ENCODE measurements around the gene ZNF521.
A peak's percentile ranks its signal among the peaks of the same experiment; 100 is the strongest.

The ZNF521 gene

DNA sequence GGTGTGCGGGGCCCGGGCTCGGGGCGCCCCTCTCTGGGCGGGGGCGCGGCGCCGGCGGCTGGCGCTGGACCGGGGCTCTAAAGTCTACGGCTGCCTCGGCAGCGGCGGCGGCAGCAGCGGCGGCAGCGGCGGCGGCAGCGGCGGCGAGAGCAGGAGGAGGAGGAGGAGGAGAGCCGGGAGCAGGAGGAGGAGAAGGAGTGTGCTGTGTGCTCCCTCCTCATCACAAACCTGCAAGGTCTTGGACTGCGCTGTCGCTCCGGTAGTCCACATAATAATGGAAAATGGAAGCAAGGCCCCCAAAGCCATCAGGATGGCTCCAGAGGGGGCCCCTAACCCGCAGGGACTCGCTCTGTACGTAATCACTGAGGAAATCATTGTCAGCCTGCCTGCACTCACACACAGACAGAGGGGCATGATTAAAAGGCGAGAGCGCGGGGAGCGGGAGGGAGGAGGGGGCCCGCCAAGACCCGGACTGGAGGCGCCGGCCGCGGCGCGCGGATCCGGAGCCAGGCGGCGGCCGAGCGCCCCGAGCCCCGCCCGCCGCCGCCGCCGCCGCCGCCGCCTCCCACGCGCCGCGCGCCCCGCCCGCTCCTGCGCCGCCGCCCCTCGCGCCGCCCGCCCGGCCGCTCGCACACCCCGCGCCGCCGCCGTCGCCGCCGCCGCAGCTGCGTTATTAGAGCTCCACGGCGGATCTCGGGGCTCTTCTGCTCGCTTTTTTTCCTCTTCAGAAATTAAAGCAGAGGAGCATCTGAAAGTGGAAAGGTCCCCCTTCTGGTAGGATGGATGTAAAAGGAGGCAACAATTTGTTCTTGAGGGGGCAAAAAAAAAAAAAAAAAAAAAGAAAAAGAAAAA, at the start of gene ZNF521:
Gene ZNF521, minus strand, starts transcription at position 390 of the 852 bp plus-strand sequence. CDS start 1,220 bp downstream, outside the sequence.
- FAIRE-seq = no peak

DNA sequence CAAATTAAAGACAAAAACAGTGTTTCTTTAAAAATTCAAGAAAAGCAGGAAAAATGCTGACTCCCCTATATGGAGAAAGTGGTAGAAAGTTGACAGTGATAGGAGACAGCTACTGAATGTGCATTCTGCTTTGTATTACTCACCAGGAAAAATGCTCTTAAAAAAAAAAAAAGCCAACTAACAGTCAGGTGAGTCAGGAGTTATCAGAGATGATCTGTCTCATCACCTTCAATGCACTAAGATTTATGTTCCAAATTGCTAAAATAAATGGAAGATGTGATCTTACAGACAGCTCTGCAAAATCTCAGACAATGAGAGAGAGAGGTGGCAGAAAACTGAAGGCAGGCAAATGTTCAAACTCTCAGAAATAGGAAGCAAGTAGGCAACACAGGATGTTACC, 47.6 kb upstream of the ZNF521 start:
- FAIRE-seq = no peak

DNA sequence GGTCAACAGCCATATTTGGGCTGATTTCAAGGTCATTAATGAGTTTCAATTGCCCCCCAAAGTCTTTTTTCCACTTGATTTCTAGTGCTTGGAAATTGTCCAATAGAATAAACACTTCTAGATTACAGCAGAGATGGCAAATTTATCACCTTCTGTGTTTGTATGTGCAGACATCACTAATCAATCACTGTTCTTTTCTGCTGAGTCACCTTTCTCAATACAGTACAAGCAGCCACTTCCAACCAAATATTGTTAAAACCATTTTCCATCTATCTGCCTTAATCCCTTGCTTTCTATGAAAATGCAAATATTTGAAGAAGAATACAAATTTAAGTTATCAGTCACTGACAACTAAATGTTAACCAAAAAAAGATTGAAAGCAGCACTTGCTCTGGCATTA, 40.2 kb upstream of the ZNF521 start:
- FAIRE-seq = no peak

DNA sequence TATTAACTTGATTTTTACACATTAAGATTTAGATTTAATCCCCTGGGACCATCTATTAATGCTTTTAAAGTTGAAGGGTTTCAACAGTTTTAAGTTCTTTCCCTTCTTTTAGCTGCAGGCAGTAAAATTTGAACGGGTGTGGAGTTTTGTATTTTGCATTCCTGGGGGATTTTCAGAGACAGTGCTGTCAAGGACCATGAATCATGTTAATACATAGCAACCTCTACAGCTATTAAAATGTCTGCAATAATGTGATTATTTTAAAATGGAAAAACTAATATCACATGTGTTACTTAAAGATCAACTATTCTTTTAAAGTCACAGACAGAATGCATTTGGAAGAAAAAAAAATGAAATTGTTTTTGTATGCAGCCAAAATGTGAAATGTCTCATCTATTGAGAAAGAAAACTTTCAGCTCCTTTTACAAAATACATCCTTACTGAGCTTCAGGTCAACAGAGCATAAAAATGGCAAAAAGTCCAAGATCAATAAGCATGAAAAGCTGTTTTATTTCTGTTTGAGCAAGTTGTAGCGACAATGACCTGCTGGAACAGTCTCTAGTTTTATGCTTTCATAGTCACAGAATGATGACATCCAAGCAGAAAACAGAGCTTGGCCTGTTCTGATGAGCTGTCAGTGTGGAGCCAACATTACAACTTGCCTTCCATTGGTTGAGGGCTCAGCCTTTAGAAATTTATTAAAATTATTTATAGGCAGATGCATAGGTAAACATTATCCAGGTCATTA, 21.6 kb upstream of the ZNF521 start:
- FAIRE-seq = no peak

DNA sequence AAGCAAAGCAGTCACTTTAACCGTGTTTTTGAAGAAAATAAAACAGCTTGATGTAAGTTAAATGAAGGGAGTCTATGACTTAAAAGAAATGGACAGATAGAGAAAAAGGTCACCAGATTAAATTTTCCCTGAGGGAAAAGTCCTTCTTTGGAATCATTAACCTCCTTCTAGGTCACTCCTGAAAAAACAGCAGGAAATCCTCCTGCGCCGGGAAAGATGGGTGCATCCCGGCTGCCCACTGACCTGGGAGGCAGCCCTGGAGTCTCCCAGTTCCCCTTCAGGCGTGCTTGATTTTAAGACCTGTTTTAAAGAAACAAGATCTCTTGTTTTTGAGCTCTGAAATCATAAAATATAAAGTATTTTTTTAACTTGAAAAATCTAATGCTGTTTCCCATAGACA, 18.4 kb upstream of the ZNF521 start:
- FAIRE-seq = no peak

DNA sequence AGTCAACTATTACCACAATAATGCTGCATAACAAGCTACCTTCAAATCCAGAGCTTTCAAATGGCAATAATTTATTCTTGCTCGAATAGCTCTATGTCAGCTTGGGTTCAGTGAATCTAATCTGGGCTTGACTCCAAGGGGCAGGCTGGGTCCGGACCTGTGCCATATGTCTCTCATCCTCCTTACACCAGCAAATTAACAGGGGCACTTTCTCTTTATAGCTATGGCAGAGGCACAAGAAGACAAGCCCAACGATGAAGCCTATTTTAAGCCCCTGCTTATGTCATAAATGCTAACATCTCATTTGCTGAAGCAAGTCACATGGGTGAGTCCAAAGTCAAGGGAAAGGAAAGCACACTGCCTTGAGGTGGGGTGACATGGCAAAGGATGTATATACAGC, 13.3 kb upstream of the ZNF521 start:
- FAIRE-seq = no peak

- no peak for FAIRE-seq
Measured at GRCh38 chr18:25364732-25365131, 12.8 kb upstream of the ZNF521 start.

DNA sequence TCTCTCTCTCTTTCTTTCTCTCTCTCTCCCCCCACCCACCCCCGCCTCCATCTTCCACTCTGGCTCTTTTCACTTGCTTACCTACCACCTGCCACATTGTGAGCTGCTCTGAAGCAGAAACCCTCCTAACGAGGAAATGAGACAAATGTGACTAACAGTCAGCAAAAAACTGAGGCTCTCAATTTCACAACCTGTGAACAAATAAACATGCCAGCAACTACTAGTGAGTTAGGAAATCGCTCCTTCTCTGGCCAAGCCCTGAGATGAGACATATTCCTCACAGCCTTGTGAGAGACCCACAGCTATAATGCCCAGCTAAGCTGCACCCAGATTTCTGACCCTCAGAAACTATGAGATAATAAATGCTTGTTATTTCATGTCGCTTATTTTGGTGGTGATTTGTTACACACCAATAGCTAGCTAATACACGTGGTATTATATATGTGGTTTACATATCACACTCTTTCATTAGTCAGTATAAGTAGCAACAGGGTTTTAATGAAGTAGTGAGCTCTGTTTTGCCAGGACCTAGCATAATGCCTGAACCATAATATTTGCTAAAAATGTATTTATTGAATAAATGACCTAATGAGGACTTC, 8.4 kb upstream of the ZNF521 start:
- no peak for FAIRE-seq

- no peak for FAIRE-seq
Measured at GRCh38 chr18:25353080-25353479, 1.1 kb upstream of the ZNF521 start.

DNA sequence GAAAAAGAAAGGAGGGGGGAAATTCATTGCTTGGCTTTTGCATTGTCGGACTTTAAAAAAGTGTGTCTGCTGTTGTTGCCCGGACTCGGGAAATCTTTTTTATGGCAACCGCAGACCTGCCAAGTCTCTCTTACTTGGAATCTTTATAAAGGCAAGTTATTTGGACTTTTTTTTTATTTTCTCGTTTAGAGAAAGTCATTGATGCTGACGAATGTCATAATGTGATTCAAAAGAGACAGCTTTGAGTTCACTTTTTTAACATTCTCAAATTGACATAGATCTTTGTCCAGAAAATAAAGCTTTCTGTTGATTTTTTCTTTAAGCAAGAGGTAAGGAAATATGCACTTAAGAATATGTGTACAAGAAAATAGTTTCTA, 651 bp upstream of the ZNF521 start:
- peak; percentile 83 for FAIRE-seq

DNA sequence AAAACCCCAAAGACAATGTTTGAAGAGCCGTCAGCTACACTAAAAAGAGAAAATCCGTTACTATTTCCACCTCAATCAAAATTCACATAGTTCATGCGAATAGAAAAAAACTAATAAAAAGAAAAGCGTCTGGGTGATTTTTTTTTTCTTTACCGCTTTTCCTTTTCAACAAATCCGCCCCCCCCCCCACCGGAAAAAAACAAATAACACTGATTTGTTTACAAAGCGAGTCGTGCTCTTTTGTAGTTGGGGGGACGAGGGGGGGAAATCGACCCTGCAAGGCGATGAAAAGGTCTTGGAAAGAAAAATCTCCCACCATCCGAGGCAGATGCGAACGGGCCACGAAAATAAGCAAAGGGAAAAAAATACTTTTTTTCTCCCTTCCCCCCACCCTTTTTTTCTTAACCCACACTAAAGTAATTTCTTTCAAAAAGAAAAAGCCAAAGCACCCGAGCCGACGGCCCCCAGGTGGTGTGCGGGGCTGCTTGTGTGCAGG, 638 bp downstream of the ZNF521 start:
- FAIRE-seq = no peak

- FAIRE-seq = no peak
Measured at GRCh38 chr18:25350489-25351251, 1.3 kb downstream of the ZNF521 start.

GRCh38 chr18:25349926-25350487, 2.0 kb downstream of the ZNF521 start:
- no peak for FAIRE-seq

GRCh38 chr18:25349131-25349925, 2.6 kb downstream of the ZNF521 start:
- FAIRE-seq = no peak

DNA sequence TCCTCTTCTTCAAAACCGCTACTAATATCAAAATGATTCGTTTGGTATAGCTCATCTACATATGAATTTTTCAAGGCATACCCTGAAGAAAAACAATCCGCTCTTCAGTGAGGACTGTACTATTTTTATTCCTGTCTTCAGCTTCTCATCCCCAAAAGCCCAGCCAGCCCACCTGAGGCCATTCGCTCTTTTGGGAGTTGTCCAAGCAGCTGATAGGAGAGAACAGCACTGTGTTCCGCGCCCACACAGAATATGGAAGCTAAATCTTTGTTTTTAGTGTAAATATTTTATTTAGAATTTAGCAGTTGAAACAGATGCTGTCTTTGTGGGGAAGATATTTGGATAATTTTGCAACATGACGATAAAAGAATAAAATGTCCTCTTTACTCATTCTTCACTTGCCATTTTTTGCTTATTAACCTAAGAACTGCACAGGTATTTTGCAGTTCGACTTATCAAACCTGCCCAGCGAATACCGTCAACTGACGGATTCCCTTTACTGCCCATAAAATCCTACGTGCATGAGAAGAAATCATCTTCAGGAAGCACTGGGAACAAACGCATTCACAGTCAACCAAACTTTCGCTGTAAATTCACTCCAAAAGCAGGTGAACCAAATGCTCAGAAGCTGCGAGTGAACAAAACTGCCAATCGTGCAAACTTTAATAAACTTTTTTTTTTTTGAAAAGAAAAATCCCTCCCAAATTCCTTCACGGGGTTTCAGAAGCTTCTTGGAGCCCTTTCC, 3.4 kb downstream of the ZNF521 start:
- no peak for FAIRE-seq

DNA sequence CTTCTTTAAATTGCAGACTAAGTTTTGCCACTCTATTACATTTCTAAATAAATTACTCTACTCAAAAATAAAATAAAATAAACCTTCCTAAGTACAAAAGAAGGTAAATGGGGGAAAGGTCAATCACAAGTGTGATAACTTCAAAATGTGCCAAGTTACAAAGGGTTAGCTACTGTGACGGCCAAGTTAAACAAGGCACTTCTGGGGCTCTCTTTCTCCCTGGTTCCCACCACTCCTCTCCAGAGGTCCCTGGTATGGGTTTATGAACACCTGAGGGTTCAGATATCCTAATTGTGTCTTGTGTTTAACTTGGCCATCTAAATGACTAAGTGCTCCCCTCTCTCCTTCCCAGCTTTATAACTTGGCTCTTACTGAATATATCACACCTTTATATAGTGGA, 5.4 kb downstream of the ZNF521 start:
- FAIRE-seq = no peak

DNA sequence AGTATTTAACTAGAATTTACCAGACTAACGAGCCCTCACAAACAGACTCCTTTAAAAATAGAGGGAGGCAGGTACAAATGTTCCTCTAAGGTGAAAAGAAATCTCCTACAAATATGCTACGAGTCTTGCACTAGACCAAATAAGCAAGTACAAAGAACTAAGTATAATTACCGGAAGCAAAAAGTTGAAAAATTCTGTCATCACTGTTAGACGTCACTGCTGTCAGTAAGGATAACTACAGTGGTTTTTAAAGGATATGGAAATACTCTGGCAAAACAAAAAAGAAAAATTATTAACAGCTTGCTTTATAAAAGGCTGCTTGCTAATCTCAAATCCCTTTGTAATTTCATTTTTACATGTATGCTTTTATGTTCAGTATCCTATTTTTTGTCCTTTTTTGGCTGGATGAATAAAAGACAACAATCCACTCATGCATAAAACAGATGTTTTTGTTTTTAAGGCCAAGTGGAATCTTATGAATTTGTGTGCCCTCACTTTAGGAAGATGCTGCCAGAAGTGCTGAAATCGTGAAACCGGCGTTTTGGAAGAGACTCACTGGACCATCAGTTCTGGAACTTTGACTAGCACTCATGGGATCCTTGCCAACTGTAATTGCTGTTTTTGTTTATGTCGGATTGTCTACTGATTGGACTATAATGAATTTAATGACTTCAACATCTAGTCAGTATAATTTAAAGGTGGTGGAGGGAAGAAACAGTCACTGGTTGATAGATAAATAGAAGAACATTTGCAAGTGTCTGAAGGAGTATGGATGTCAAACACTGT, 6.7 kb downstream of the ZNF521 start:
- no peak for FAIRE-seq

GRCh38 chr18:25341831-25342230, 10.1 kb downstream of the ZNF521 start:
- no peak for FAIRE-seq

DNA sequence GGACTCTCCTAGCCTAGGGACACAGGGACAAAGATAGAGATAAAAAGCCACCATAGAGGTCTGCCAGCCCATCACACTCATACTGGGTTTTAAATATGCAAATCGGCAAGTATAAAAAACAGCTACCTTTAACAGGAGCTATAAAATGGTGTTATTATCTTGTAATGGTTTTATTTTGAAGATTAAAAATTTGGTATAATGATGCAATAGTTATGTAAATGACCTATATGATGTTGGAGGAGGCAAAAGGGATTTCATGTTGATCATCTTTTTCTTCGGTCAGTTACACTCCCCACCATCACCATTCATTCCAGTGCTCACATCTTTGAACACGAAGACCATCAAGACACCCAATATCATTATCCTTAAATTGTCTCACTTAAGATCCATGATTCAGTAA, 11.2 kb downstream of the ZNF521 start:
- FAIRE-seq = no peak

- FAIRE-seq = no peak
Measured at GRCh38 chr18:25335676-25336075, 16.3 kb downstream of the ZNF521 start.
